OCI-LY7 (cell line): ENCODE measurements around the gene MCM9.

Experiments
- EZH2phosphoT487 ChIP-seq: fragments of 200-600 bp; sonication (generic); IDR thresholded peaks from 2 replicates; pipeline ENCODE4 v1.6.1; 2018; ENCODE audit warnings: low read depth, borderline replicate concordance, mild to moderate bottlenecking, mixed run types, antibody characterized with exemption, low read length, moderate library complexity, mixed read lengths
- TF ChIP-seq, protein P1 (sequence below): fragments of 200-600 bp; sonication (generic); conservative IDR thresholded peaks from 2 replicates; pipeline ENCODE4 v1.5.1; 2014; ENCODE audit warnings: mild to moderate bottlenecking, antibody characterized with exemption, low read length, moderate library complexity, mixed read lengths

DNA sequence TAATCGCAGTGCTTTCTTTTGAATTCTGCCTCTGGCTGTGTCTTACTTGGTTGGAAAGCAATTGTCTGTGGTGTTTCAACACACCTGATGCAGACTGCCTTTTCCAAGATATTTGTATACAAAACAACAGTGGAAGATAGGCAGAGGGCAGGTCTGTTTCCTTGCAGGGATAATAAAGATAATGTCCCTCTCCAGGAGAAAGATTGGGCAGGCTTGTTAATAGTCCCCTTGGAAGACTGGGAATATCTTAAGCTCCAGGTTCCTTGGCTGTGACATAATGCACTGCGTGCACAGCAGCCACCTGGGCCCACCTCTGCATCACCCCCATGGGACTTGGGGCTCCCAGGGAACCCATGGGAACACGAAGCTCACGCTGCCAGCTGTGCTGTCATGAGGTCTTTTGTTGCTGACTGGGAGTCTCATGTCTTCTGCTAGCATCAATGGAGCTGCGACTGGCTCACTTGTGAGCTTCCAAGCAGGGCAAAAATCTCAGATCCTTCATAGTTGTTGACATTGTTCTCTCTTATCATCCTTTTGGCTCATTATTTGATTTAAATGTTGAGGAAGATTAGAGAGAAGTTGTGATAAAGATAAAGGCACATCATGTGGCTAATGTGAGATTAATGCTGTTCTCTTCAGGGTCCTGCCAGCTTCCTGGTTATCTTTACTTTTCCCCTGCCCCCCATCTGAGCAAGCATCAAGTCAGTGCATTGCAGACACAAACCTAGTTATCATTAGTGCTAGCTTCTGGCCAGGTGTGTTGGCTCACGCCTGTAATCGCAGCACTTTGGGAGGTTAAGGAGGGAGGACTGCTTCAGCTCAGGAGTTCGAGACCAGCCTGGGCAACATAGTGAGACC lies 148.1 kb downstream of the MCM9 start:
- TF ChIP-seq, protein P1, sequence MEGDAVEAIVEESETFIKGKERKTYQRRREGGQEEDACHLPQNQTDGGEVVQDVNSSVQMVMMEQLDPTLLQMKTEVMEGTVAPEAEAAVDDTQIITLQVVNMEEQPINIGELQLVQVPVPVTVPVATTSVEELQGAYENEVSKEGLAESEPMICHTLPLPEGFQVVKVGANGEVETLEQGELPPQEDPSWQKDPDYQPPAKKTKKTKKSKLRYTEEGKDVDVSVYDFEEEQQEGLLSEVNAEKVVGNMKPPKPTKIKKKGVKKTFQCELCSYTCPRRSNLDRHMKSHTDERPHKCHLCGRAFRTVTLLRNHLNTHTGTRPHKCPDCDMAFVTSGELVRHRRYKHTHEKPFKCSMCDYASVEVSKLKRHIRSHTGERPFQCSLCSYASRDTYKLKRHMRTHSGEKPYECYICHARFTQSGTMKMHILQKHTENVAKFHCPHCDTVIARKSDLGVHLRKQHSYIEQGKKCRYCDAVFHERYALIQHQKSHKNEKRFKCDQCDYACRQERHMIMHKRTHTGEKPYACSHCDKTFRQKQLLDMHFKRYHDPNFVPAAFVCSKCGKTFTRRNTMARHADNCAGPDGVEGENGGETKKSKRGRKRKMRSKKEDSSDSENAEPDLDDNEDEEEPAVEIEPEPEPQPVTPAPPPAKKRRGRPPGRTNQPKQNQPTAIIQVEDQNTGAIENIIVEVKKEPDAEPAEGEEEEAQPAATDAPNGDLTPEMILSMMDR, result no peak
- no peak for TF ChIP-seq EZH2phosphoT487
